Measurements from ENCODE around the gene ZC3HAV1. TPM values are rescaled to one million over a fixed set of nuclear protein-coding genes. Genes with fewer than 3 reads are reported as not detected.

The ZC3HAV1 gene
- total and polyA plus RNA-seq, 2 experiments from 2014 or later: 24.8 to 56.8 TPM

DNA sequence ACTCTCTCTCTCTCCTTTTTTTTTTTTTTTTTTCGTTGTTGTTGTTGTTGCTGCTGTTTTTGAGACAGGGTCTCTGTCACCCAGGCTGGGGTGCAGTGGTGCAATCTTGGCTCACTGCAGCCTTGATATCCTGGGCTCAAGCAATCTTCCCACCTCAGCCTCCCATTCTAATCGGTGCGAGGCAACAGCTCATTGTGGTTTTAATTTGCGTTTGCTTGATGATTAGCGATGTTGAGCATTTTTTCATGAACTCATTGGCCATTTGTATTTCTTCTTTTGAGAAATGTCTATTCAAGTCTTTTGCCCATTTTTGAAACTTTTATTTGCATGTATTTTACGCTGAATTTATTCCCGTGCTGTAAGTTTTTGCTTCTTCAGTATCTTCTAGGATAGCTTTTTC lies 60.4 kb downstream of the ZC3HAV1 start:
- H3K9me3 Mint-ChIP-seq: no peaks in the 10 kb centered on the region
- H3K79me2 ChIP-seq (replicated peaks; ENCODE audit: insufficient read depth): no peaks in the 10 kb centered on the region
- H3K27me3 ChIP-seq (ENCODE audit: insufficient read depth): no peaks in the 10 kb centered on the region
- no peak for DNase-seq (ENCODE audit: low spot score)
- no peak overlapping the region for H3K27ac Mint-ChIP-seq
- no peaks in the 10 kb centered on the region for H3K27me3 Mint-ChIP-seq (ENCODE audit: insufficient read depth, low read depth, poor library complexity)
- no peak overlapping the region for H3K4me3 Mint-ChIP-seq
- no peaks in the 10 kb centered on the region for H3K4me1 ChIP-seq (ENCODE audit: insufficient read depth)
- H3K4me2 ChIP-seq: no peak overlapping the region
- no peak for ATAC-seq
- no peak overlapping the region for H2AFZ ChIP-seq
- peaks cover 4% of the 10 kb centered on the region; the same call in 2 of the 3 replicates for H3K4me1 Mint-ChIP-seq
- H3F3A ChIP-seq (replicated peaks; ENCODE audit: low read depth): 0 out of 2 replicates have a peak, but pooled peaks cover 6% of the 10 kb centered on the region
- no peaks in the 10 kb centered on the region for H3K9me2 ChIP-seq (ENCODE audit: insufficient read depth)
- H3K36me3 ChIP-seq (ENCODE audit: insufficient read depth): peaks cover 18% of the 10 kb centered on the region
- no peak for TF ChIP-seq EZH2phosphoT487 (IDR thresholded peaks at IDR 0.05; ENCODE audit: unreplicated experiment)
- TF ChIP-seq ZNF114 (CRISPR knock-in tag; IDR thresholded peaks at IDR 0.05): no peak
- no peak for TF ChIP-seq STAT1 (IDR thresholded peaks at IDR 0.05; ENCODE audit: unreplicated experiment)
- no peak for TF ChIP-seq NANOG (IDR thresholded peaks at IDR 0.05; ENCODE audit: borderline replicate concordance)
- TF ChIP-seq EZH2 (IDR thresholded peaks at IDR 0.05; ENCODE audit: low read depth, unreplicated experiment): no peak
- TF ChIP-seq REST (IDR thresholded peaks at IDR 0.05; ENCODE audit: unreplicated experiment): no peak
- no peak for TF ChIP-seq CTCF (conservative IDR thresholded peaks at IDR 0.05; ENCODE audit: low read depth in 2 of 2)
- no peak overlapping the region for H3K4me3 ChIP-seq
- peaks cover 29% of the 10 kb centered on the region; the same call in 2 of the 3 replicates for H3K36me3 Mint-ChIP-seq (ENCODE audit: low read depth)
- H4K20me1 ChIP-seq (replicated peaks; ENCODE audit: insufficient read depth): no peaks in the 10 kb centered on the region
- no peak overlapping the region for H3K27ac ChIP-seq (ENCODE audit: low read depth)

GRCh38 chr7:139047970-139048369 lies 61.5 kb downstream of the ZC3HAV1 start:
- DNase-seq (ENCODE audit: low spot score): no peak
- ATAC-seq: no peak
- Histone ChIP-seq H3F3A (replicated peaks; ENCODE audit: low read depth) (peaks cover 6% of the 10 kb centered on the region; the same call in 1 of the 2 replicates), H3K36me3 (ENCODE audit: insufficient read depth) (peaks cover 9% of the 10 kb centered on the region), H3K27me3 (ENCODE audit: insufficient read depth) (no peaks in the 10 kb centered on the region), H2AFZ (no peak overlapping the region), H3K27ac (ENCODE audit: low read depth) (no peak overlapping the region), H4K20me1 (replicated peaks; ENCODE audit: insufficient read depth) (no peaks in the 10 kb centered on the region), H3K4me2 (no peak overlapping the region), H3K4me1 (ENCODE audit: insufficient read depth) (no peaks in the 10 kb centered on the region), H3K79me2 (replicated peaks; ENCODE audit: insufficient read depth) (no peaks in the 10 kb centered on the region), H3K9me2 (ENCODE audit: insufficient read depth) (no peaks in the 10 kb centered on the region), H3K4me3 (no peak overlapping the region)
- Mint-ChIP-seq H3K4me1 (peaks cover 4% of the 10 kb centered on the region; the same call in 2 of the 3 replicates), H3K36me3 (ENCODE audit: low read depth) (peaks cover 22% of the 10 kb centered on the region; the same call in 2 of the 3 replicates), H3K27ac (no peak overlapping the region), H3K27me3 (ENCODE audit: insufficient read depth, low read depth, poor library complexity) (no peaks in the 10 kb centered on the region), H3K4me3 (no peak overlapping the region), H3K9me3 (no peaks in the 10 kb centered on the region)
- TF ChIP-seq NANOG (IDR thresholded peaks at IDR 0.05; ENCODE audit: borderline replicate concordance) (no peak), JUNB (IDR thresholded peaks at IDR 0.05; ENCODE audit: unreplicated experiment) (no peak)
- TF ChIP-seq, protein P1, sequence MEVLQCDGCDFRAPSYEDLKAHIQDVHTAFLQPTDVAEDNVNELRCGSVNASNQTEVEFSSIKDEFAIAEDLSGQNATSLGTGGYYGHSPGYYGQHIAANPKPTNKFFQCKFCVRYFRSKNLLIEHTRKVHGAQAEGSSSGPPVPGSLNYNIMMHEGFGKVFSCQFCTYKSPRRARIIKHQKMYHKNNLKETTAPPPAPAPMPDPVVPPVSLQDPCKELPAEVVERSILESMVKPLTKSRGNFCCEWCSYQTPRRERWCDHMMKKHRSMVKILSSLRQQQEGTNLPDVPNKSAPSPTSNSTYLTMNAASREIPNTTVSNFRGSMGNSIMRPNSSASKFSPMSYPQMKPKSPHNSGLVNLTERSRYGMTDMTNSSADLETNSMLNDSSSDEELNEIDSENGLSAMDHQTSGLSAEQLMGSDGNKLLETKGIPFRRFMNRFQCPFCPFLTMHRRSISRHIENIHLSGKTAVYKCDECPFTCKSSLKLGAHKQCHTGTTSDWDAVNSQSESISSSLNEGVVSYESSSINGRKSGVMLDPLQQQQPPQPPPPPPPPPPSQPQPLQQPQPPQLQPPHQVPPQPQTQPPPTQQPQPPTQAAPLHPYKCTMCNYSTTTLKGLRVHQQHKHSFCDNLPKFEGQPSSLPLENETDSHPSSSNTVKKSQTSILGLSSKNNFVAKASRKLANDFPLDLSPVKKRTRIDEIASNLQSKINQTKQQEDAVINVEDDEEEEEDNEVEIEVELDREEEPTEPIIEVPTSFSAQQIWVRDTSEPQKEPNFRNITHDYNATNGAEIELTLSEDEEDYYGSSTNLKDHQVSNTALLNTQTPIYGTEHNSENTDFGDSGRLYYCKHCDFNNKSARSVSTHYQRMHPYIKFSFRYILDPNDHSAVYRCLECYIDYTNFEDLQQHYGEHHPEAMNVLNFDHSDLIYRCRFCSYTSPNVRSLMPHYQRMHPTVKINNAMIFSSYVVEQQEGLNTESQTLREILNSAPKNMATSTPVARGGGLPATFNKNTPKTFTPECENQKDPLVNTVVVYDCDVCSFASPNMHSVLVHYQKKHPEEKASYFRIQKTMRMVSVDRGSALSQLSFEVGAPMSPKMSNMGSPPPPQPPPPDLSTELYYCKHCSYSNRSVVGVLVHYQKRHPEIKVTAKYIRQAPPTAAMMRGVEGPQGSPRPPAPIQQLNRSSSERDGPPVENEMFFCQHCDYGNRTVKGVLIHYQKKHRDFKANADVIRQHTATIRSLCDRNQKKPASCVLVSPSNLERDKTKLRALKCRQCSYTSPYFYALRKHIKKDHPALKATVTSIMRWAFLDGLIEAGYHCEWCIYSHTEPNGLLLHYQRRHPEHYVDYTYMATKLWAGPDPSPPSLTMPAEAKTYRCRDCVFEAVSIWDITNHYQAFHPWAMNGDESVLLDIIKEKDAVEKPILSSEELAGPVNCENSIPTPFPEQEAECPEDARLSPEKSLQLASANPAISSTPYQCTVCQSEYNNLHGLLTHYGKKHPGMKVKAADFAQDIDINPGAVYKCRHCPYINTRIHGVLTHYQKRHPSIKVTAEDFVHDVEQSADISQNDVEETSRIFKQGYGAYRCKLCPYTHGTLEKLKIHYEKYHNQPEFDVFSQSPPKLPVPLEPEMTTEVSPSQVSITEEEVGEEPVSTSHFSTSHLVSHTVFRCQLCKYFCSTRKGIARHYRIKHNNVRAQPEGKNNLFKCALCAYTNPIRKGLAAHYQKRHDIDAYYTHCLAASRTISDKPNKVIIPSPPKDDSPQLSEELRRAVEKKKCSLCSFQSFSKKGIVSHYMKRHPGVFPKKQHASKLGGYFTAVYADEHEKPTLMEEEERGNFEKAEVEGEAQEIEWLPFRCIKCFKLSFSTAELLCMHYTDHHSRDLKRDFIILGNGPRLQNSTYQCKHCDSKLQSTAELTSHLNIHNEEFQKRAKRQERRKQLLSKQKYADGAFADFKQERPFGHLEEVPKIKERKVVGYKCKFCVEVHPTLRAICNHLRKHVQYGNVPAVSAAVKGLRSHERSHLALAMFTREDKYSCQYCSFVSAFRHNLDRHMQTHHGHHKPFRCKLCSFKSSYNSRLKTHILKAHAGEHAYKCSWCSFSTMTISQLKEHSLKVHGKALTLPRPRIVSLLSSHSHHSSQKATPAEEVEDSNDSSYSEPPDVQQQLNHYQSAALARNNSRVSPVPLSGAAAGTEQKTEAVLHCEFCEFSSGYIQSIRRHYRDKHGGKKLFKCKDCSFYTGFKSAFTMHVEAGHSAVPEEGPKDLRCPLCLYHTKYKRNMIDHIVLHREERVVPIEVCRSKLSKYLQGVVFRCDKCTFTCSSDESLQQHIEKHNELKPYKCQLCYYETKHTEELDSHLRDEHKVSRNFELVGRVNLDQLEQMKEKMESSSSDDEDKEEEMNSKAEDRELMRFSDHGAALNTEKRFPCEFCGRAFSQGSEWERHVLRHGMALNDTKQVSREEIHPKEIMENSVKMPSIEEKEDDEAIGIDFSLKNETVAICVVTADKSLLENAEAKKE (CRISPR knock-in tag; IDR thresholded peaks at IDR 0.05): no peak
